Natural killer cell (primary cell): ENCODE data around the gene RIPOR2. TPM values are rescaled to one million over a fixed set of nuclear protein-coding genes. Genes with fewer than 3 reads are reported as not detected.
A peak's percentile ranks its signal among the peaks of the same experiment; 100 is the strongest.

Source experiments
- ATAC-seq, 3 donors: fragments of 150-1000 bp in 2 of 3; fragments of 200-7000 bp in 1 of 3; cut with Tn5 transposase; 1 replicate in 1 of 3; 2 replicates in 2 of 3; pipeline ENCODE4 v1.10.0; 2021; ENCODE audit warnings: mild to moderate bottlenecking in 2 of 3, moderate library complexity in 2 of 3
- DNase-seq, 2 donors: peaks; one replicate each; pipeline versions ENCODE4 v3.0.0 to v3.0.0-alpha.2; 2013 to 2021; ENCODE audit warnings: mixed read lengths in 1 of 2
- H3K27ac ChIP-seq: one replicate; pipeline ENCODE4 v1.5.1; 2013; ENCODE audit warnings: mild to moderate bottlenecking, low read length
- H3K27me3 ChIP-seq: one replicate; pipeline ENCODE4 v1.6.1; 2013; ENCODE audit warnings: low read length; ENCODE audit not compliant: control insufficient read depth, insufficient read depth
- H3K36me3 ChIP-seq: one replicate; pipeline ENCODE4 v1.6.1; 2013; ENCODE audit warnings: low read length; ENCODE audit not compliant: control insufficient read depth, insufficient read depth
- H3K4me1 ChIP-seq: one replicate; pipeline ENCODE4 v1.6.1; 2013; ENCODE audit warnings: low read length; ENCODE audit not compliant: control insufficient read depth, insufficient read depth
- H3K4me3 ChIP-seq: one replicate; pipeline ENCODE4 v1.5.1; 2013; ENCODE audit warnings: low read length
- H3K9me3 ChIP-seq: one replicate; pipeline ENCODE4 v1.6.1; 2013; ENCODE audit warnings: low read length; ENCODE audit not compliant: control insufficient read depth, insufficient read depth
- H3K27ac Mint-ChIP-seq, 2 donors: one replicate each; pipeline ENCODE4 v1.8.0; 2022; ENCODE audit warnings: mild to moderate bottlenecking in 2 of 2, mixed read lengths in 2 of 2, moderate library complexity in 1 of 2
- H3K27me3 Mint-ChIP-seq, 2 donors: one replicate each; pipeline ENCODE4 v1.8.0; 2022; ENCODE audit warnings: low read depth in 2 of 2, mixed read lengths in 2 of 2
- H3K36me3 Mint-ChIP-seq: one replicate; pipeline ENCODE4 v1.8.0; 2022; ENCODE audit warnings: mixed read lengths
- H3K4me1 Mint-ChIP-seq, 2 donors: one replicate each; pipeline ENCODE4 v1.8.0; 2022; ENCODE audit warnings: mixed read lengths in 2 of 2
- H3K4me3 Mint-ChIP-seq: one replicate; pipeline ENCODE4 v1.8.0; 2022; ENCODE audit warnings: mild to moderate bottlenecking, moderate library complexity, mixed read lengths
- H3K9me3 Mint-ChIP-seq, 2 donors: one replicate each; pipeline ENCODE4 v1.8.0; 2022; ENCODE audit warnings: mixed read lengths in 2 of 2
- CTCF ChIP-seq: fragments of 200-600 bp; IDR thresholded peaks from one replicate; pipeline ENCODE4 v1.8.0; 2022; ENCODE audit warnings: antibody characterized with exemption
- WGBS: methylation state at CpG from one replicate; pipeline ENCODE4 v1.1.7; 2013; ENCODE audit warnings: missing lambda C conversion rate; ENCODE audit not compliant: insufficient coverage; 5-methylcytosine and 5-hydroxymethylcytosine counted together
- intact Hi-C: fragments of 100-400 bp; cut with micrococcal nuclease; formaldehyde crosslinking; loops from one replicate; pipeline ENCODE4 v1.14.2; 2022
- total RNA-seq, 4 donors: library from RNA; stranded (reverse); fragments of 120-200 nt in 1 of 4; gene quantifications; one replicate each; pipeline versions ENCODE4 v1.2.3 to v1.2.4, GENCODE V29; 2013 to 2022

The RIPOR2 gene
- total RNA-seq, 3 donors from 2014 or later (not counting 1 experiment from before 2014, with no cell fraction given), result 234 to 312 (median 299) TPM

GRCh38 chr6:24974182-24975171 lies 38.7 kb upstream of the RIPOR2 start:
- Mint-ChIP-seq H3K9me3 (no peaks in the 10 kb centered on the region), H3K36me3 (no peaks in the 10 kb centered on the region), H3K4me1 (peaks cover 60 to 70% of the 10 kb centered on the region in 2 donors), H3K27ac (peak overlapping the region; percentile 90 to 92), H3K27me3 (no peaks in the 10 kb centered on the region), H3K4me3 (peak overlapping the region; percentile 54)
- Histone ChIP-seq H3K9me3 (no peaks in the 10 kb centered on the region), H3K27me3 (no peaks in the 10 kb centered on the region), H3K4me3 (no peak overlapping the region), H3K27ac (peak overlapping the region; percentile 76), H3K4me1 (peaks cover 21% of the 10 kb centered on the region), H3K36me3 (no peaks in the 10 kb centered on the region)
- WGBS, result 32% methylated on average over 3 of the region's 7 CpGs
- ATAC-seq (peak; percentile 73 to 76 (median 74)), DNase-seq (peak in 1 of 2 donors; percentile 59)
- TF ChIP-seq CTCF, result no peak
- intact Hi-C loops, result loop anchor here (2.0 kb wide), 1 partner anchor 18 kb away; no protein-coding TSS in a partner anchor

- TF ChIP-seq CTCF, result no peak
- no peak for ATAC-seq
- H3K4me3 Mint-ChIP-seq, result peak overlapping the region; percentile 10
- Histone ChIP-seq H3K27me3 (no peaks in the 10 kb centered on the region), H3K36me3 (no peaks in the 10 kb centered on the region), H3K27ac (peak overlapping the region; percentile 3), H3K4me1 (peaks cover 41% of the 10 kb centered on the region), H3K9me3 (no peaks in the 10 kb centered on the region), H3K4me3 (no peak overlapping the region)
- 81% methylated on average over 3 of the region's 3 CpGs for WGBS
- intact Hi-C loops, result no loop called here
- H3K27me3 Mint-ChIP-seq, result no peaks in the 10 kb centered on the region
- no peaks in the 10 kb centered on the region for H3K36me3 Mint-ChIP-seq
- DNase-seq, result no peak
- peaks cover 63 to 76% of the 10 kb centered on the region in 2 donors for H3K4me1 Mint-ChIP-seq
- peak overlapping the region; percentile 90 to 92 for H3K27ac Mint-ChIP-seq
- H3K9me3 Mint-ChIP-seq, result no peaks in the 10 kb centered on the region
These were observed 36.7 kb upstream of the RIPOR2 start for GRCh38 chr6:24972311-24972958.

GRCh38 chr6:24971067-24971466 lies 35.3 kb upstream of the RIPOR2 start:
- peaks cover 53% of the 10 kb centered on the region for H3K4me1 ChIP-seq
- WGBS, result 100% methylated on average over 2 of the region's 2 CpGs
- no peak overlapping the region for H3K4me3 Mint-ChIP-seq

More at GRCh38 chr6:24971067-24971466, 35.3 kb upstream of the RIPOR2 start:
- Mint-ChIP-seq H3K36me3 (no peaks in the 10 kb centered on the region), H3K27ac (peak overlapping the region; percentile 90 to 93), H3K9me3 (no peaks in the 10 kb centered on the region), H3K4me1 (peaks cover 75 to 89% of the 10 kb centered on the region in 2 donors), H3K27me3 (no peaks in the 10 kb centered on the region)
- DNase-seq (no peak), ATAC-seq (no peak)
- Histone ChIP-seq H3K27ac (no peak overlapping the region), H3K9me3 (no peaks in the 10 kb centered on the region), H3K36me3 (peaks cover 3% of the 10 kb centered on the region), H3K4me3 (no peak overlapping the region), H3K27me3 (no peaks in the 10 kb centered on the region)
- intact Hi-C loops, result no loop called here
- no peak for TF ChIP-seq CTCF
